Measurements from ENCODE around the gene MINAR2. TPM values are rescaled to one million over a fixed set of nuclear protein-coding genes. Genes with fewer than 3 reads are reported as not detected.

The MINAR2 gene, protein sequence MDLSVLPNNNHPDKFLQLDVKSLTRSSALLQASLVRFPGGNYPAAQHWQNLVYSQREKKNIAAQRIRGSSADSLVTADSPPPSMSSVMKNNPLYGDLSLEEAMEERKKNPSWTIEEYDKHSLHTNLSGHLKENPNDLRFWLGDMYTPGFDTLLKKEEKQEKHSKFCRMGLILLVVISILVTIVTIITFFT
- total RNA-seq, result not detected

DNA sequence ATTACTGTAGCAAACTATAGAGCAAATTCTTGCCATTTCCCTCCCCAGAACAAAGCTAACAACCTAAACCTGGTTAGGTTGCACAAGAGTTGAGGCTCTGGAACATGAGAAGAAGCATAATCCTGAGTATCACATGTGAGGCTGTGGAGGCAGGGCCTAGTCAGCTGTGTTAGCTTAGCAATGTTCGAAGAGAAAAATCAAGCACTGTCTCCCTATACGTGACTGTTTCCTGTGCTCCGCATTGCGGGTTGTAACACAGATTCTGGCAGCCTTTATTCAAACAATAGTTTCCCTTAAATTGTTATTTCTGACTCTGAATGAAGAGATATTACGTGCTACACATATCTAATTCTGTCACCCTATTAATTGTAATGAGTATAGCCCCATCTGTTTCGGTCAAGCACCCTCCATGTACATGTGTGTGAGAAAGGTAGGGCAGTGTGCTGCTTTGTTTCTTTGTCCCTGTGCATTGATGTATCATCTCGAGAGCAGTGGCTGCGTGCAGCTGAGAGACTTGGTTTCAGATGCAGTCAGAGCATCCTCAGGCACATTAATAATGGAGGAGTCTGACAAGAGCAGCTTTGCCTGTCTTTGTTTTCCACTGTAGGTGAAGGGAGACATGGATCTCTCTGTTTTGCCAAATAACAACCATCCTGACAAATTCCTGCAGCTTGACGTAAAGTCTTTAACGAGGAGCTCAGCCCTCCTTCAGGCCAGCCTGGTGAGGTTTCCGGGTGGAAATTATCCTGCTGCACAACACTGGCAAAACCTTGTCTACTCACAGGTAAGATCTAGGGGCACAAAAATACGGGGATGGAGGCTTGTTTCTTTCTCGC is at the start of gene MINAR2:
Gene MINAR2, plus strand, starts transcription at position 523 of the 836 bp plus-strand sequence. Its CDS starts 97 bp downstream, at position 620.
- no peak for DNase-seq (ENCODE audit: low spot score in 2 of 2)
- no peaks in the 10 kb centered on the region for H3K36me3 ChIP-seq
- no peaks in the 10 kb centered on the region for H3K27me3 ChIP-seq
- no peaks in the 10 kb centered on the region for H3K4me1 ChIP-seq
- no peak within 1 kb of the TSS for H3K4me3 ChIP-seq
- WGBS, 2 donors, result 77 to 84% methylated on average over 13 of the region's 13 CpGs
- H3K27ac ChIP-seq, result no peak within 1 kb of the TSS
- no peaks in the 10 kb centered on the region for H3K9me3 ChIP-seq
- TF ChIP-seq, protein P1, sequence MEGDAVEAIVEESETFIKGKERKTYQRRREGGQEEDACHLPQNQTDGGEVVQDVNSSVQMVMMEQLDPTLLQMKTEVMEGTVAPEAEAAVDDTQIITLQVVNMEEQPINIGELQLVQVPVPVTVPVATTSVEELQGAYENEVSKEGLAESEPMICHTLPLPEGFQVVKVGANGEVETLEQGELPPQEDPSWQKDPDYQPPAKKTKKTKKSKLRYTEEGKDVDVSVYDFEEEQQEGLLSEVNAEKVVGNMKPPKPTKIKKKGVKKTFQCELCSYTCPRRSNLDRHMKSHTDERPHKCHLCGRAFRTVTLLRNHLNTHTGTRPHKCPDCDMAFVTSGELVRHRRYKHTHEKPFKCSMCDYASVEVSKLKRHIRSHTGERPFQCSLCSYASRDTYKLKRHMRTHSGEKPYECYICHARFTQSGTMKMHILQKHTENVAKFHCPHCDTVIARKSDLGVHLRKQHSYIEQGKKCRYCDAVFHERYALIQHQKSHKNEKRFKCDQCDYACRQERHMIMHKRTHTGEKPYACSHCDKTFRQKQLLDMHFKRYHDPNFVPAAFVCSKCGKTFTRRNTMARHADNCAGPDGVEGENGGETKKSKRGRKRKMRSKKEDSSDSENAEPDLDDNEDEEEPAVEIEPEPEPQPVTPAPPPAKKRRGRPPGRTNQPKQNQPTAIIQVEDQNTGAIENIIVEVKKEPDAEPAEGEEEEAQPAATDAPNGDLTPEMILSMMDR (IDR thresholded peaks at IDR 0.05), result no peak
- TF ChIP-seq POLR2A (IDR thresholded peaks at IDR 0.05) (no peak), EP300 (IDR thresholded peaks at IDR 0.05) (no peak)

DNA sequence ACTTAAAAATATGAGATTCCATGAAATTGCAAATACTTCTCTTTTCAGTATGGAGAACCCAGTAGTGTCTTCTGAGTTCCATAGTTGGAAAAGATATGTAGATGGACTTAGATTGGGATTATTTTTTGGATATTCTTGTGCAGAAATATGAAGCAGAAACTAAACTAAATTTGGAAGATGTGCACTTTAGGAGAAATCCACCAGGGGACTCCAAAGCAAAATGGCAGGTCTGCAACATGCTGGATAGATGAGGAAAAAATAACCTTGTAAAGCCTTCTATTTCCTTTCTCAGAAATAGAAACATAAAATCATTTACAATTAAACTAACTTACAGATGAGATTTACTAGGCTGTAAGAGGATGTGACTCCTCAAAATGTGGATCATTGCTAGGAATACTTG is 49.2 kb upstream of the MINAR2 start:
- no peaks in the 10 kb centered on the region for H3K27me3 ChIP-seq
- no peak for DNase-seq (ENCODE audit: low spot score in 2 of 2)
- H3K36me3 ChIP-seq, result no peaks in the 10 kb centered on the region
- no peak overlapping the region for H3K4me3 ChIP-seq
- H3K9me3 ChIP-seq, result no peaks in the 10 kb centered on the region
- H3K27ac ChIP-seq, result no peak overlapping the region
- no peaks in the 10 kb centered on the region for H3K4me1 ChIP-seq
- TF ChIP-seq, protein P1 (IDR thresholded peaks at IDR 0.05), result no peak
- TF ChIP-seq POLR2A (IDR thresholded peaks at IDR 0.05) (no peak), EP300 (IDR thresholded peaks at IDR 0.05) (no peak)

DNA sequence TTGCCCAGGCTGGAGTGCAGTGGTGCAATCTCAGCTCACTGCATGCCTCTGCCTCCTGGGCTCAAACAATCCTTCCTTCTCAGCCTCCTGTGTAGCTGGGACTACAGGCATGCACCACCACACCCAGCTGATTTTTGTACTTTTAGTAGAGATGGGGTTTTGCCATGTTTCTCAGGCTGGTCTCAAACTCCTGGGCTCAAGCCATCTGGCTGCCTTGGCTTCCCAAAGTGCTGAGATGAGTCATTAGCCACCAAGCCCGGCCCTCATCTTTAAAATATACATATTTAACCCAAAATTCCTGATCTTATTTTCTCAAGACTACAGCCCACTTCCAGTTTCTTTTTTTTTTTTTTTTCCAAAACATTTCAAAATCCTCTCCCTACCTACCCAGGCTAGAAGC is 31.7 kb upstream of the MINAR2 start:
- Histone ChIP-seq H3K4me3 (no peak overlapping the region), H3K36me3 (no peaks in the 10 kb centered on the region), H3K27me3 (no peaks in the 10 kb centered on the region), H3K4me1 (no peaks in the 10 kb centered on the region), H3K27ac (no peak overlapping the region), H3K9me3 (no peaks in the 10 kb centered on the region)
- WGBS, 2 donors, result 62 to 69% methylated on average over 1 of the region's 1 CpG
- no peak for DNase-seq (ENCODE audit: low spot score in 2 of 2)
- TF ChIP-seq, protein P1 (IDR thresholded peaks at IDR 0.05), result no peak
- TF ChIP-seq POLR2A (IDR thresholded peaks at IDR 0.05) (no peak), EP300 (IDR thresholded peaks at IDR 0.05) (no peak)

DNA sequence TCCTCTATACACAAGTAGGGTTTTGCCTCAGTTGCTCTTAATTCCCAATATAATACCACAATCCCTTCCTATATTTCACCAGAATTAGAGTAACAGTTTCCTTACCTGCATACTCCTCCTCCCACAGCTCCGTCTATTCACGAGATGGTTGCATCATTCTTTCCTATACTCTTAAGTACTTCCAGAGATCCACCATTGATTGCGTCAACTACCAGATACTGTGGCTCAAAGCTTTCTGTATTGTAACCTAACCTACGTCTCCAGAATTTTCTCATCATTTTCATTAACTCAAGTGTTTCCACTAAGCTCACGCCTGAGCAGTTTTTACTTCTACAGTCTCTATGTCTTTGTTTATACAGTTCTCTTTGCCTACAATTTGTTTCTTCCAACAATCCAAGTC is 31.2 kb upstream of the MINAR2 start:
- H3K27me3 ChIP-seq, result no peaks in the 10 kb centered on the region
- H3K4me1 ChIP-seq, result no peaks in the 10 kb centered on the region
- DNase-seq (ENCODE audit: low spot score in 2 of 2), result no peak
- no peak overlapping the region for H3K4me3 ChIP-seq
- no peaks in the 10 kb centered on the region for H3K9me3 ChIP-seq
- no peaks in the 10 kb centered on the region for H3K36me3 ChIP-seq
- TF ChIP-seq POLR2A (IDR thresholded peaks at IDR 0.05) (no peak), EP300 (IDR thresholded peaks at IDR 0.05) (no peak)
- TF ChIP-seq, protein P1 (IDR thresholded peaks at IDR 0.05), result no peak
- WGBS, 2 donors, result 78 to 82% methylated on average over 5 of the region's 5 CpGs
- no peak overlapping the region for H3K27ac ChIP-seq

DNA sequence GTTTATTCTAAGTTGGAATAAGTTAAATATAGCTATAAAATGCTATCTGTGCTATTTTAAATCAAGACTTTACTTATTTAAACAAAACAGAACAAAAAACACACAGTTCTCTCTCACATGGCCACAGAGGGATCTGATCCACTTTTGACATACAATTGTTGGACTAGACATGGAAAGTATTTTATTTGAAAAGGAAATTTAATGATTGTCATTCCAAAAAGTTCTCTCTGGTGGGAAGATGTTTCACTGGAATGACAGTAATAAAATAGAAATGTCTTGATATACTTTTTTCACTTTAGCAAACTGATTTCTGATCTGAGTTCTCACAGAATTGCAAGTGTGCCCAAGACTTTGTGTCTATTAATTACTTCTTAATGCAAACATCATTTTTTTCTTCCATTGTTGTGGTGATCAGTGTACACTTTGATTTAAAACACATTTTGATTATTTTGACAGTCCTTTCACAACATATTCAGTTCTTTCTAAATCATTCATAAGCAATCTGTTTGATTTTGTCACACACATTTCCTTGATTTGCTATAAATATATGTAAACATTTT is 30.1 kb upstream of the MINAR2 start:
- Histone ChIP-seq H3K27me3 (no peaks in the 10 kb centered on the region), H3K27ac (no peak overlapping the region), H3K36me3 (no peaks in the 10 kb centered on the region), H3K4me1 (no peaks in the 10 kb centered on the region), H3K4me3 (no peak overlapping the region), H3K9me3 (no peaks in the 10 kb centered on the region)
- TF ChIP-seq, protein P1 (IDR thresholded peaks at IDR 0.05), result no peak
- no peak for TF ChIP-seq EP300 (IDR thresholded peaks at IDR 0.05)
- TF ChIP-seq POLR2A (IDR thresholded peaks at IDR 0.05), result no peak
- DNase-seq (ENCODE audit: low spot score in 2 of 2), result no peak

Data from tibial nerve (tissue), 4 donors.